Measurements from ENCODE around the gene CMTR2. TPM values are rescaled to one million over a fixed set of nuclear protein-coding genes. Genes with fewer than 3 reads are reported as not detected.

Gene CMTR2
- total RNA-seq, 6 experiments from 2014 or later, result 8.4 to 15.9 (median 10.5) TPM

GRCh38 chr16:71287911-71288310 lies 1.3 kb downstream of the CMTR2 start:
- H3K36me3 ChIP-seq, result peaks cover 0 to 17% (median 0%) of the 10 kb centered on the region in 4 donors
- 83% methylated on average over 3 of the region's 3 CpGs for WGBS (ENCODE audit: insufficient coverage, low coverage, low lambda C conversion rate, missing lambda C conversion rate)
- DNase-seq, result no peak
- H3K9me3 ChIP-seq, result no peaks in the 10 kb centered on the region
- intact Hi-C loops (cut with DNase I), result no loop called here
- no peak for TF ChIP-seq POLR2A (IDR thresholded peaks at IDR 0.05)
- TF ChIP-seq CTCF (IDR thresholded peaks at IDR 0.05), result no peak
- ATAC-seq, result no peak
- H3K4me1 ChIP-seq, result peaks cover 0 to 4% (median 0%) of the 10 kb centered on the region in 4 donors
- no peak overlapping the region for H3K27ac ChIP-seq
- H3K4me3 ChIP-seq, result no peak overlapping the region
- no peaks in the 10 kb centered on the region for H3K27me3 ChIP-seq

GRCh38 chr16:71287454-71287853 lies 1.7 kb downstream of the CMTR2 start:
- H3K36me3 ChIP-seq, result peaks cover 0 to 17% (median 0%) of the 10 kb centered on the region in 4 donors
- no peak overlapping the region for H3K27ac ChIP-seq
- H3K4me1 ChIP-seq, result peaks cover 0 to 4% (median 0%) of the 10 kb centered on the region in 4 donors
- no peaks in the 10 kb centered on the region for H3K9me3 ChIP-seq
- intact Hi-C loops (cut with DNase I), result no loop called here
- DNase-seq (no peak), ATAC-seq (no peak)
- no peak for TF ChIP-seq CTCF (IDR thresholded peaks at IDR 0.05)
- no peaks in the 10 kb centered on the region for H3K27me3 ChIP-seq
- 100% methylated on average over 2 of the region's 2 CpGs for WGBS (ENCODE audit: insufficient coverage, low coverage, low lambda C conversion rate, missing lambda C conversion rate)
- no peak overlapping the region for H3K4me3 ChIP-seq

GRCh38 chr16:71283612-71284011 lies 5.6 kb downstream of the CMTR2 start:
- no peaks in the 10 kb centered on the region for H3K27me3 ChIP-seq
- H3K9me3 ChIP-seq, result no peaks in the 10 kb centered on the region
- no peak for TF ChIP-seq CTCF (IDR thresholded peaks at IDR 0.05)
- no peak for TF ChIP-seq POLR2A (IDR thresholded peaks at IDR 0.05)
- no peak overlapping the region for H3K27ac ChIP-seq
- ATAC-seq (no peak), DNase-seq (no peak)
- 80% methylated on average over 1 of the region's 2 CpGs for WGBS (ENCODE audit: insufficient coverage, low coverage, low lambda C conversion rate, missing lambda C conversion rate)
- intact Hi-C loops (cut with DNase I), result no loop called here
- H3K36me3 ChIP-seq, result peaks cover 0 to 17% (median 0%) of the 10 kb centered on the region in 4 donors
- H3K4me3 ChIP-seq, result no peak overlapping the region
- peaks cover 0 to 4% (median 0%) of the 10 kb centered on the region in 4 donors for H3K4me1 ChIP-seq

- ATAC-seq (no peak), DNase-seq (no peak)
- Histone ChIP-seq H3K27me3 (no peaks in the 10 kb centered on the region), H3K9me3 (no peaks in the 10 kb centered on the region), H3K36me3 (peaks cover 0 to 17% (median 0%) of the 10 kb centered on the region in 4 donors), H3K27ac (no peak overlapping the region), H3K4me1 (no peaks in the 10 kb centered on the region), H3K4me3 (no peak overlapping the region)
- WGBS (ENCODE audit: insufficient coverage, low coverage, low lambda C conversion rate, missing lambda C conversion rate), result 90% methylated on average over 3 of the region's 3 CpGs
- TF ChIP-seq POLR2A (IDR thresholded peaks at IDR 0.05), result no peak
- no peak for TF ChIP-seq CTCF (IDR thresholded peaks at IDR 0.05)
- intact Hi-C loops (cut with DNase I), result no loop called here
These were observed 6.3 kb downstream of the CMTR2 start for GRCh38 chr16:71282943-71283342.
